Pulmonary artery endothelial cell (primary cell): ENCODE results near the gene GPR35. TPM values are rescaled to one million over a fixed set of nuclear protein-coding genes. Genes with fewer than 3 reads are reported as not detected.
A peak's percentile ranks its signal among the peaks of the same experiment; 100 is the strongest.
"Not testable (repeated sequence)": the region's sequence is repeated elsewhere in the genome, so short reads cannot be mapped to it uniquely, and the experiment has no call there.

Experiments used
- DNase-seq: peaks from one replicate; pipeline ENCODE4 v3.0.0-alpha.2; 2011; ENCODE audit warnings: low read depth, low spot score
- total RNA-seq: library from RNA; depleted of rRNA; stranded (reverse); fragments of >200 nt; gene quantifications from 2 replicates; pipeline ENCODE4 v1.2.3, GENCODE V29; 2014

The GPR35 gene
- total RNA-seq, 1 donor from 2014 or later: 0.13 TPM

DNA sequence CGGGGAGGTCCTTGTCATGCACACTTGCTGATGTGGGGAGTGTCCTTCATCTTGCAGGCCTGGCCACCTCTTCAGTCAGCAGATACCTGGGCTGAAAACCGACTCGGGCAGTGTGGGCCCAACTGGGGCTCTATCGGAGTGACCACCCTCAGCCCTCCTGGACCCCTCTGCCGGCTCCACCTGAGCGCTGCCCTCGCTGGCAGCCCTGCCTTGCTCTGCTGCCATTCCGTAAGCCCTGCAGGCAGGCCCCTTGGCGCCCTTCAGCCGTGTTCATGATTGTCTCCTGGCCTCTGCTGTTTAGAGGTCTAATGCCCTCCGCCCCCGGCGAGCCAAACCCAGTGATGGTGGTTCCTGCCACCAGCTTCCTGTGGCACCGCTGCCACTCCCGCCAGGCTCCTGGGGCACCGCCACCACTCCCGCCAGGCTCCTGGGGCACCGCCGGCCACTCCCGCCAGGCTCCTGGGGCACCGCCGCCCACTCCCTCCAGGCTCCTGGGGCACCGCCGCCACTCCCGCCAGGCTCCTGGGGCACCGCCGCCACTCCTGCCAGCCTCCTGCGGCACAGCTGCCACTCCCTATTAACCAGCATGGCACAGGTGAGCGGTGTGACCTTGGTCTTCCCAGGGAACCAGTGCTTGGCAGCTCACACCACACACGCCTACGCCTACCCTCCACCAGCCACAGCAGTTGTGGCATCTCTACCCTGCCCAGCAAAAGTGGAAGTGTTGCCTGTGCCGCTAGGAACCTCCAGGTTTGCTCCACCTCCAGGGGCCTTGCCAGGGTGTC lies 22.8 kb upstream of the GPR35 start:
- DNase-seq: no peak

DNA sequence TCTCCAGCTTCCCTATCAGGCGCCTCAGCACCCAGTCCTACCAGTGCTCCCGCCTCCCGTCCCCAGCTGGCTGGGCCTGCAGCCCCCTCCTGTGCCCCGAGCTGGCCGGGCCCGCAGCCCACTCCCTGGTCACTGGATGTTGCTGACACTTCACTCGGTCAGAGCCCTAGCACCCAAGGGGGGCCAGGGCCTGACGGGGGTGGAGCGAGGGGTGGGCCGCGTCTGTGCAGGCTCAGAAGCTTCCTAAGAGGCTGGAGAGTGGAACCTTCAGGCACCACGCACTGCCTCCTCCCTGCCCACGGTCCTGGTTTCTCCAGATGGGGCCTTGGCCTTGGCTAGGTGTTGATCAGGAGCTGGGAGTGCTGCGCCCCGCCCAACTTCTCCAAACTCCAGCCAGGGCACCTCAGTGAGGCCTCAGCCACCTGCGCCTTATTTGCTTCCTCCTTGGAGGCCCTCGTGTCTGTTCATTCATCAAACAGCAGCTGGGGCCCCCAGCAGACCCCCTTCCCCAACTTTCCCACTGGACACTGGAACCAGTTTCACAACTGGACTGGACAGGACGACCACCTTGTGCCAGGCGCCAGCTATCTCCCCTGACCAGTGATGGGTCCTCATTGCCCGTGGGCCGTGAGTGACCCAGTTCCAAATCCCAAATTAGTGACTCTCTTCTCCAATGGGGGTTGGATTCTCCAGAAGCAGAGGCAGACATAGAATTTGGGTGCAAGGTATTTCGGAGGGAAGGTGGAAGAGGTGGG lies 22.0 kb upstream of the GPR35 start:
- no peak for DNase-seq

DNA sequence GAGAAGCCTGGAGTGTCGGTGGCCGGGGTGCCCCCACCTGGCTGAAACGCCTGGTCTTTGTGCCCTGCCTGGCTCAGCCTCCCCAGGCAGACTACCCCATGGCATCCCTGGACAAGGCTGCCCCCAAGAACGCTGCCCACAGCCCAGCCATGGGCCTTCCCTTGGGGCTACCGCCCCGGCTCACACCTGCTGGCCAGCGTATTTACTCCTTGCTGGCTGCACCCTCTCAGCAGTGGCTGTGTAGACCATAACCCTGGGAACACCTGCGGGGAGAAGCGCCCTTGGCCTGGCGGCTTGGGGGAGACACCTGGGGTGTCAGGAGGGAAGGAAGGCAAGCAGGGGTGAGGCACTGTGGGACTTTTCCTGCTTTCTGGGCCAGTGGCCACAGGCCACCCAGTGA lies 21.4 kb upstream of the GPR35 start:
- no peak for DNase-seq

DNA sequence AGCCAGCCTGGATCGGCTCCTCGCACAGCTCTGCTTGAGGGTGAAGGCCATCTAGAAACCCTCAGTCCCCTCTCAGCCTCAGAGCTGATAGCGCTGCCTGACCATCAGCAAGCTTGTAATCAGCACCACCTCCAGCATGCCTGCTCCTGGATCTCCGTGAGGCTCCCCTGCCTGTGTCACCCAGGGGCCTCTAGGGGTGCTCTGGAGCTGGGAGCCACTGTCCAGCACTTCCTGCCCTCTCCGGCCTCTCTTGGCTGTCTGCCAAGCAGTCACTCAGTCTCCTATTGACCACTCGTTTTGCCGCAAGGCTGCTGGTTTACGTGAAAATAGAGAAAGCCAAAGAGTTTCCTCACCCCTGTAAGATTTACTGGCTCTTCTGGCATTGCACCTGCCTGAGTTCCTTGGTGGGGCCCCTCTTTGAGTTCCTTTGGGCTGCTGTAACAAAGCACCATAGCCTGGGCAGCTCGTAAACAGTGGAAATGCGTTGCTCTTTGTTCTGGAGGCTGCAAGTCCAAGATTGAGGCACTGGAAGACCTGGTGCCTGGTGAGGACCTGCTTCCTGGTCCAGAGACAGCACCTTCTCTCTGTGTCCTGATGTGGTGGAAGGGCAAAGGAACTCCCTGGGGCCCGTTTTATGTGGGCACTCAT lies 20.9 kb upstream of the GPR35 start:
- peak; percentile 45 for DNase-seq

DNA sequence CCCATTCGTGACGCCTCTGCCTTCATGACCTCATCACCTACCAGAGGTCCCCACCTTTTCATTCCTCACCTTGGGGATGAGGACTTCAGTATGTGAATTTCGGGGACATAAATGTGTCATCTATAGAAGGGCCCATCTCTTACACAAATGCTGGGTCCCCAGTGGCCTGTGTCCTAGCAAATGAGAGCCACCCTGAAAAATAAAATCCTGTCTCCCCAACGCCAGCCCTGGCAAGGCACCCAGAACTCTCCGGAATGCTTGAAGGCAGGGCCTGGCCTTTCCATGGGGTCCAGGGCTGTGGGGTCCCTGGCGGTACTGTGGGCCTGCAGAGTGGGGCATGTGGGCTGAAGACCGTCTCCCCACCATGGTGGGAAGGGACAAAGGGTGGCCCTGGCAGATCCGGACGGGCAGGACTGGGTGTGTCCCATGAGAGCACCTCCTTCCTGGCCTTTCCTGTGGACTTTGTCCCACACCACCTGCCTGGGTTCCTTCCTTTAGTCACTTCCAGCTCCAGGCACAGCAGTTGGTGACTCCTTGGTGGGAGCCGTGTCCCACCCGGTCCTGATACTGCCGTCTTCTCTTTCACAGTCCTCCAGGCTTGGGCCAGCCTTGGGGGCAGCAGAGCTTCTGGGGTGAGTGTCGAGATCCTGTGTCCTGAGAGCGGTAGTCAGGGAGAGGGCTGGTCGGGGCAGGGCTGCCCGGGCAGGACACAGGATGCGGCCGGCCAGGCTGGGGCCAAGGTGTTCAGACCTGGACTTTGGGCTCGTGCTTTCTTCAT lies 20.2 kb upstream of the GPR35 start:
- DNase-seq: no peak

DNA sequence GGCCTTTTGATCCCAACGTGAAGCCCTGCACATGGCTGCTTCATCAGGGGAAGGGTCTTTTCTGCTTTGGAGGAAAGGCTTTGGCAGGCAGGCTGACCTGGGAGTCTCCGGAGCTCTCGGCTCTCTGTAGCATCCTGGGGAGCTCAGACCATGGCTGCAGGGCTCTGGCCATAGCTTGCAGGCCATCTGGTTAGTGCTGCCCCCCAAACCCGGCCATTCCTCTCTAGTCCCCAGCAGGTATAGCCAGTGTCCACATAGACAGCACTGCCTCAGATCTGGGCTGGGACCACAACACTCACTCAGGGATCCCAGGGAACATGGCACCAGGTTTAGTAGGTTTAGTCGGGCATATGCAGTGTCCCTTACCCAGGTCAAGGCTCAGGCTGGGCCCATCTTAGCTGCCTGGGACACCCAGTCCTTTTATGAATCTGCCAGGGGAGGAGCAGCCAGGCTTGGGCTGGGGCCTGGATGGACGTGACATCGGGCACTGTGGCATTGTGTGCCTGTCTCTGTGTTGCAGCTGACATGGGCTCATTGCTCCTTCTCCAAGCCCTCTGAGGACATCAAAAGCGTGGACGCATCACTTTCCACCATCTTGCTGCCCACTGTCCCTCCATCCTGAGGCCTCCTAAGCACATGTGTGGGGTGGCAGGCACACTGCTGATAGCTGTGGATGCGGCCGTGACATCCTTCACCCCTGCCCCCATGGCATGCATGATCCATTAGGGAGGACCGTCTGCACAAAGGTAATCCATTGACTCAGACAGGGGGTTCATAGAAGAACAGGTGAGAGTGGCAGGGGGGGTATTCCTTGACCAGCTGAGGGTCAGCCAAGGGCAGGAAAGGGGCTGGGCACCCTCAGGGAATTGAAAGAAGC lies 19.2 kb upstream of the GPR35 start:
- no peak for DNase-seq

DNA sequence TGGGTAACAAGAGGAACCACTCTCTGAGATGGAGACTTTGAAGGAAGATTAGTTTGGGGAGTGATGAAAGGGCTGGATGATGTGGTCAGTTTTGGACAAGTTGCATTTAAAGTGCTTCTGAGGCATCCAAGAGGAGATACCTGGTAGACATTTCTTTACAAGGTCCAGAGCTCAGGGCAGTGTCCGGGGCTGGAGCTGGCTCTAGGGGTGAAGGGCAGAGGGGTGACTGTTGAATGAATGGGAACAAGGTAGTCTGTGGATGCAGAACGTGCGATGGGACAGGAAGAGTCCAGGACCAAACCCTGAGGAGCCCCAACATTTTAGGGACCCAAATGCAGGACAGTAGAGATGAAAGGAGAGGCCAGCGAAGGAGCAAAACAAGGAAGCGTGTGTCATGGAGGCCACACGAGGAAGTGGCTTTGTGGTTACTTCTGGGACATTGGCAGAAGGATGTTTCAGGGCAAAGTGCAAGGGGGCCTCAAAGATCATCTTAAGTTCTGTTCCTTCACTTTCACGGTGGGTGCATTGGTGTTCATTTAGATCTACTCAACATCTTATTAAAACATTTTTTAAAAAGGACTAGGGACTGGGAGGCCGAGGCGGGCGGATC lies 13.6 kb upstream of the GPR35 start:
- DNase-seq: no peak

DNA sequence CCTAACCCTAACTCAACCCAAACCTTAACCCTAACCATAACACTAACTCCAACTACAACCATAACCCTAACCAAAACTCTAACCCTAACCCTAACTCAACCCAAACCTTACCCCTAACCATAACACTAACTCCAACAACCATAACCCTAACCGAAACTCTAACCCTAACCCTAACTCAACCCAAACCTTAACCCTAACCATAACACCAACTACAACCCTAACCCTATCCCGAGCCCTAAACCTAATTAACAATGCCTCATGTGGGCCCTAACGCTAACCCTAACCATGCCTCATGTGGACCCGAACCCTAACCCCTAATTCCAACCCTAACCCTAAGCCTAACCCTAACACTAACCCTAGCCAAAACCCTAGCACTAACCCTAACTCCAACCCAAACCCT lies 11.5 kb upstream of the GPR35 start:
- no peak for DNase-seq

DNA sequence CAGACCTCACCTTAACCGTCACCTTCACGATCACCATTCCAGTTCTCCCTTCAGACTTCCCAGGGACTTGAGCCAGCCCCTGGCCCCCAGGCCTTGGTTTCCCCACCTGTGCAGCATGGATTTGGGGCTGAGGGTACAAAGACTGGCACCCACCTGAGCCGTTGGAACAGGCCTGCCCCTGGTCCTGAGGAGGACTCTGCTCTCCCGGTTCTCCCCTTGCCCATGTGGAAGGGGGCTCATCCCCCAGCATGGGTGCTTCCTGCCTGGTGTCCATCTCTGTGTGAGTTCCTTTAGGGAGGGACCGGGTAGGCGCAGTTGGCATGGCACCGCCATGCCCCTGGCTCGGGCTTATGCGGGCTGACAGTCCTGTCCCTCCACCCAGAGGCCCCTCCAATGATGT lies 10.9 kb upstream of the GPR35 start:
- DNase-seq: no peak

DNA sequence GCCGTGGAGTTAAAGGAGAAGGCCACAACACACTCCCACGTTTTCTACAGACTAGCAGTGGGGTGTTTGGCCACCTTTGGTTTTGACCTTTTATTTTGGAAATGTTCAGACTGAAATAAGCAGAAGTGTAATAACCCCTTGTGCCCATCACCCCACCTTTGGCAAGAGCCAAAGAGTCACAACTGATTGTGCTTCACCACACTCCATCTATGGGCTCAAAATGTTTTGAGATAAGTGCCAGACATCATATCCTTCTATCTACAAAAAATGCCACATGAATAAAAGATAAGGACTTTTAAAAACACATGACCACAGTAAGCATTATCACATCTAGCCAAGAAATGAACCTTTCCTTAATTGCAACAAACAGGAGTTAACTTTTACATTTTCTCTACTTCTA lies 9.9 kb upstream of the GPR35 start:
- no peak for DNase-seq

DNA sequence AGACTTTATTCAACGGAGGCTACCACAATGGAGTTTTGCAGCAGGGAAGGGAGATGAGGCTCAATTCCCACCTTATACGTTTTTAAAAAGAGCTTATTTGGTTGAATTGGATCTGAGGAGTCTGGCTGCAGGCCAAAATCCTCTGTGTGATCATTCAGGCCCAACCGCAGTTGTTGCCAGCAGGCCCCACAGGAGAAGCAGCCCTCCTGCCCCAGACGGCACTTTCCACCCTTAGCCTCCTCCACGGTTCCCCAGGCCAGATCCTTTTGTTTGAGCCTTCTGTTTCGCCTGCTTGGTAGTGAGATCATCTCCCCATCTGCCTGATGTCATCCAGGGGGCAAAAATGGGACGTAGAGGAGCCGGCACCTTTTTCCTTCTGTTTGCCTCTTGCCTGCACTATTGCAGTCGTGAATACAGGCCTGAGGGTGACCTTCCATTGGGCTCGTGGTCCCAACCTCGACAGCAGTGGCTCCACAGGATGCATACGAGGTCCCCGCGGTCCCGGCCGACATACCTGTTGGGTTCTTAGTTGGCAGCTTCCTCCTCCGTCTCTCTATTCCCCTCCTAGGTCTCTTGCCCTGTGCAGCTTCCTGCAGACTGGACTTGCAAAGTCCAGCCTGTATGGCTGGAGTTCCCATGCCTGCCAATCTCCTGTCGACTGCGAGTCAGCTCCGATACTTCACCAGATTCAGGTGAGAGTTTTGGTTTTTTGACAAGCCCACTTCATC lies 9.3 kb upstream of the GPR35 start:
- DNase-seq: no peak

DNA sequence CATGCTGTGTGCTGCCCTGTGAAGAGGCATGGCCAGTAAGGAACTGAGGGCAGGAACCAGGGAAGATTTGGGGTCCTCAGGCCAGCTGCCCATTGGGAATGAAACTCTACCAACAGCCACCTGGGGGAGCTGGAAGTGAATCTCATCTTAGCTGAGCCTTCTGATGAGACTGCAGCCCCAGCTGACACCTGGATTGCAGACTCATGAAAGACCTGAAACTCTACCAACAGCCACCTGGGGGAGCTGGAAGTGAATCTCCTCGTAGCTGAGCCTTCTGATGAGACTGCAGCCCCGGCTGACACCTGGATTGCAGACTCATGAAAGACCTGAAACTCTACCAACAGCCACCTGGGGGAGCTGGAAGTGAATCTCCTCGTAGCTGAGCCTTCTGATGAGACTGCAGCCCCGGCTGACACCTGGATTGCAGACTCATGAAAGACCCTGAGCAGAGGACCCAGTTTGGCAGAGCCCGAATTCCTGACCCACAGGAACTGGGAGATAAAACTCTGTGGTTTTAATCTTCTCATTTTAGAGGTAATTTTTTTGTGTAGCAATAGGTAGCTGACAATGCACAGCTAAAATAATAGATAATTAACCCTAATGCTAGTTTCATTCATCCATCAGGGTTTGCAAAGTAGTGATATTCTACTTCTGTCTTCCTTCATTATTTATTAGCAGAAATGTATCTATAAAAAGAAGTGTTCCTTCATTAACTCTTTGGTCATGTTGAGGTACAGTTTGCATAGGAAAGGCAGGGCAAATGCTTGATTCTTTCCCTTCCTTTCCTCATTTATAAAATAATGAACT lies 8.2 kb upstream of the GPR35 start:
- not testable (repeated sequence) for DNase-seq

DNA sequence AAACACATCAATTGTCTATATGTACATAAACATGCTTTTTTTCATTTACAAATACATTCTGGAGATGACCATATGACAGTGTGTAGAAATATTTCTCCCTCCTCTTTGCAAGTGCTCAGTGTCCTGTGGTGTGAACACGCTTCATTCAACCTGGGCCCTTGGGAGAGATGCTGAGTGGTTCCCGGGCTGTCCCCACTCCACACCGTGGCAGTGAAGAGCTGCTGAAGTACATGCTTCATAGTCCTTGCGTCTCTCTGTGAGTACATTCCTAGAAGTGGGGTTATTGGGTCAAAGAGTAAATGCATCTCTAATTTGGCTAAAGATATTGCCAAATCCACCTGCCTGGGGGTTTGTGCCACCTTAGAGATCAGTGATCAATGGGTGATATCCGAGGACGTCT lies 6.5 kb upstream of the GPR35 start:
- no peak for DNase-seq

DNA sequence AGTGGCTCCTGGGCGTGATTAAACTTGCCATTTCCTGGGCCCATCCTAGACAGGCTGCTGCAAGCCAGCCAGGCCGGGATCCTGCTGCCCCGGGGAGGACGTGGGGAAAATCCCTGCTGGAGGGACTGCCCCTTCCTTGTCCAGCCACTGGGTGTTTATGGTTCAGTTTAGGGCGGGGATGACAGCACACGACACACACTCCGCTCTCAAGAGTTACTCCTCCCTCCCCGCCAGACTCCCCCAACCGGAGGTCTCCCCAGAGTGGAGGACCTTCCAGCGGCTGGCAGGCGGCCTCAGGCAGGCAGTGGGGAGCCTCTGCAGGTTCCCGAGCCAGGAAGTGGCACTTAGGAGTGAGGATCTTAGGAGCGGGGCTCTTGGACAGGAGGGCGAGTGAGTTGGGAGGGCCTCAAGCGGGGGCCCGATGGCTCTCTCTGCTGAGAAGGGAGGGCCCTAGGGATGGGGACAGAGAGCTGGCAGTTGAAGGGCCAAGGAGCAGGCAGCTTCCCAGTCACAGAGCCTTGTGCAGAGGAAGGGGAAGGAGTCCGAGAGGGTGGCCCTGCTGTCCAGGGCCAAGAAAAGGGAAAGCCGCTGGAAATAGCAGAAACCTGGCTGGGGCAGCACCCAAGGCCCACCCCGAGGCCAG lies 5.7 kb upstream of the GPR35 start:
- no peak for DNase-seq

DNA sequence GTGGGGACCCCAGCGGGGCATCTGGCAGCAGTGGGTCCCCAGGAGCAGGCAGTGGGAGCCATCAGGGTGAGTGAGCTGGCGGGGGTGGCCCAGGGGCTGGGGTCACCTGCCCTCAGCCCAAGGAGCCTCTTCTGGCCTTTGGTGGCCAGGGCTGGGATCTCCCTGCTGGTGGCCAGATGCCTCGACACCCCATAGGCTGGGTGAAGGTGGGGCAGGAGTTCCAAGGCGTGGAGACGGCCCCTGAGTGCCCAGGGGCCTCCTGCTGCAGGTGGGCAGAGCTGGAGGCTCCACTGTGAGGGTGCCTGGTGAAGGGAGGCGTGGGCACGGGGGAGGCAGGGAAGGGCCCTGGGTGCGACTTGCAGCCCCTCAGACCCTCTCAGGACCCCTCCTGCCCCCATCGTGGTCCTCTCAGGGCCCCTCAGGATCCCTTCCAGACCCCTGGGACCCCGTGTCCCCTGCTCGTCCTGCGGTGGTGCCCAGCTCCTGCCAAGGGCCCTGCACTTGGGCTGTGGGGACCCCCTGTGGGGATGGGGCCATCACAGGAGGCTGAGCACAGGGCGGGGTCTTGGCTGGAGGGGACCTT lies 5.0 kb upstream of the GPR35 start:
- DNase-seq: no peak

DNA sequence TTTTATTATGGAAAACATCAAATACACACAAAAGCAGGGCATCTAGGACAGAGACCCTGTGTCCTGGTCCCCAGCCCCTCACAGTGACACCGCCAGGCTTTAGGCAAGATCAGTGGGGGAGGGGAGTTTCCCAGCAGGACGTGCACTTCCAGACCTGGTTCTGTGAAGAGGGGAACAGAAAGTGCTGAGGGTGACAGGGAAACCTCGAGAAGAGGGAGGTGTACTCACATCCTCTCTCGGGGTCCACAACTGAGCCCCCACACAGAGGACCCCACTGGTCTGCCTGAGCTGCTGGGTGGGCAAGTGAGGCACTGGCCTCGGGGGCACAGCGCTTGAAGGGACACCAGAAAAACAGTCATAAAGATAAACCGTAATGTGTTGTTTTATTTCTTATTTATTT lies 4.4 kb upstream of the GPR35 start:
- no peak for DNase-seq

DNA sequence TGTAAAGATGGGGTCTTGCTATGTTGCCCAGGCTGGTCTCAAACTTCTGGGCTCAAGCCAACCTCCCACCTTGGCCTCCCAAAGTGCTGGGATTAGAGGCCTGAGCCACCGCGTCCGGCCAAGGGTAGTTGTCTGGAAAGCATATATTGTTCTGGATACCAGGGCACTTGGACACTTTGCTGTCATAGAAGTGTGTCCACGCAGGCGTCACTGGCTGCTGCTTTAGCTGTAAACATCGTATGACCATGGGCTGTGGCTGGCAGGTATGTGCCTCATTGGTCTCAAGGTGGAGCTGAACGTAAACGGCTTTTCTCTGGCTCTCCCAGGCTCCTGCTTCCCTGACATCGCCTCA lies 3.2 kb upstream of the GPR35 start:
- DNase-seq: no peak
